K562 (cell line): Measurements from ENCODE around the gene LENG8. TPM values are rescaled to one million over a fixed set of nuclear protein-coding genes. Genes with fewer than 3 reads are reported as not detected.

Source experiments
- ATF1 ChIP-seq, 2 experiments: fragments of 450-650 bp in 1 of 2; IDR thresholded peaks; 2 replicates each; pipeline ENCODE4 v1.6.1; 2016; ENCODE audit warnings: missing compliant biosample characterization in 1 of 2, missing genetic modification characterization in 1 of 2
- GATA2 ChIP-seq: sonication (generic); formaldehyde crosslinking; IDR thresholded peaks from 2 replicates; pipeline ENCODE4 v1.4.0; 2020; ENCODE audit warnings: mild to moderate bottlenecking, missing genetic modification reagents
- HDAC8 ChIP-seq: fragments of 450-650 bp; IDR thresholded peaks from 2 replicates; pipeline ENCODE4 v1.6.1; 2016; ENCODE audit warnings: mild to moderate bottlenecking, missing genetic modification characterization, moderate library complexity, missing compliant biosample characterization
- MAFG ChIP-seq: fragments of 450-650 bp; conservative IDR thresholded peaks from 2 replicates; pipeline ENCODE4 v1.6.1; 2016; ENCODE audit warnings: missing genetic modification characterization, missing compliant biosample characterization
- NR3C1 ChIP-seq: sonication (generic); formaldehyde crosslinking; IDR thresholded peaks from 2 replicates; pipeline ENCODE4 v1.8.1; 2022; ENCODE audit warnings: missing genetic modification reagents
- PREB ChIP-seq: sonication (generic); formaldehyde crosslinking; IDR thresholded peaks from 2 replicates; pipeline ENCODE4 v1.8.1; 2023; ENCODE audit warnings: mild to moderate bottlenecking, missing genetic modification reagents
- TBP ChIP-seq: optimal IDR thresholded peaks from 2 replicates; pipeline ENCODE3; 2011; ENCODE audit warnings: low read depth, low read length, improper control_type of control experiment
- THRA ChIP-seq: fragments of 450-650 bp; IDR thresholded peaks from 2 replicates; pipeline ENCODE4 v1.6.1; 2017; ENCODE audit warnings: mild to moderate bottlenecking, moderate library complexity
- ZNF512 ChIP-seq: IDR thresholded peaks from 2 replicates; pipeline ENCODE4 v1.6.1; 2016; ENCODE audit warnings: missing genetic modification characterization, missing compliant biosample characterization
- polyA plus RNA-seq, 8 experiments: library from polyadenylated mRNA; depleted of rRNA in 4 of 8; stranded (reverse) in 5 of 8; unstranded in 3 of 8; fragments of >200 nt; fragmentation: Nextera tagmentation in 2 of 8; fragmentation: Illumina TruSeq in 1 of 8; extraction: Ambion mirVana in 2 of 8; extraction: Trizol in 1 of 8; gene quantifications; 2 replicates each; pipeline versions ENCODE4 v1.2.1 to v1.2.3, GENCODE V29; 2011 to 2014; ENCODE audit warnings: inconsistent platforms in 1 of 8, missing spikeins in 1 of 8
- total RNA-seq, 7 experiments: library from RNA; depleted of rRNA in 6 of 7; stranded (reverse); fragments of >200 nt in 6 of 7; fragmentation: Illumina TruSeq in 2 of 7; extraction: Trizol in 2 of 7; gene quantifications; 2 replicates each; pipeline versions ENCODE4 v1.2.1 to v1.2.3, GENCODE V29; 2011 to 2021; ENCODE audit warnings: low replicate concordance in 1 of 7
- TF ChIP-seq, protein P1 (sequence below), 2 experiments: IDR thresholded peaks in 1 of 2; conservative IDR thresholded peaks in 1 of 2; 2 replicates each; pipeline ENCODE4 v1.6.1; 2016; ENCODE audit warnings: low read depth in 2 of 2, mild to moderate bottlenecking in 1 of 2, missing compliant biosample characterization in 1 of 2, missing genetic modification characterization in 1 of 2, moderate library complexity in 1 of 2
- TF ChIP-seq, protein P2 (sequence below): fragments of 250-450 bp; sonication (Bioruptor Pico); IDR thresholded peaks from 2 replicates; pipeline ENCODE4 v1.5.0; 2021; ENCODE audit warnings: mild to moderate bottlenecking, borderline replicate concordance
- TF ChIP-seq, protein P3 (sequence below): sonication (generic); formaldehyde crosslinking; IDR thresholded peaks from 2 replicates; pipeline ENCODE4 v1.4.0; 2020; ENCODE audit warnings: mild to moderate bottlenecking, missing genetic modification reagents

The LENG8 gene
- total and polyA plus RNA-seq, 9 of the 15 experiments (the other 6 are each of a cell fraction or from before 2014, with no cell fraction given): 0.74 to 146 (median 28.1) TPM

DNA sequence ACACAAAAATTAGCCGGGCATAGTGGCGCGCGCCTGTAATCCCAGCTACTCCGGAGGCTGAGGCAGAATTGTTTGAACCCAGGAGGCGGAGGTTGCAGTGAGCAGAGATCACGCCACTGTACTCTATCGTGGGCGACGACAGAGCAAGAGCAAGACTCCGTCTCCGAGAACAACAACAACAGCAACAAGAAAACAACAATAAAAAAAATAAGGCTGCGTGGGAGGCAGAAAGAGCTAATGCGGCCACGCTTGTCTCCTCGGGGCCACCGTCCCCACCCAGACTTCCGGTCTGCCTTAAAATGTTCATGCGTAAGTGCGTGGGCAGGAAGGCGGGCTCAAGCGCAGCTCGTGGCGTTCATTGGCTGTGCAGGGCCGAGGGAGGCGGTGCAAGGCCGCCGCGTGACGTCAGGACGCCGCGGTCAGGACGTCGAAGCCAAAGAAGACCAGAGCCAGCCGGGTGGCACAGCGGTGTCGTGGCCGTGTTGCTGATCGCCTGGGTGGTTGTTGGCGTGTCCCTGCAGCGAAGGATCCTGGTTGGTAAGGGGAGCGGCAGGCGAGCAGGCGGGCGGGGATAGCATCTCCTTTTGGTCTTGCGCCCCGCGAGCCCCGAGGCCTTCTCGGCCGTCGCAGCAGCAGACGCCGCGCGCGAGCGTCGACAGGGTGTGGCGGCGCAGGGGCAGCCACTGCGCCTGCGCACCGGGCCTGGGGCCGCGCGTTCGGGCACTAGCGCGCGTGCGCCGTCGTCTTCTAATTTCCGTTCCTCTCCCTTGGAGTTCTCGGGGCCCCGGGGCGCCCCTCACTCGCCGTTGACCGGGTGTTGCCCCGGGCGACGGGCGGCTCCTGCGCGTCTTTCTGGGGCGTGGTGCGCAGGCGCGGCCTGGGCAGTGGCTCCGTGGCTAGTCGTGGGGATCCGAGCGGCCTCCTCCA lies at the start of gene LENG8 (continued):
- TF ChIP-seq, protein P1, sequence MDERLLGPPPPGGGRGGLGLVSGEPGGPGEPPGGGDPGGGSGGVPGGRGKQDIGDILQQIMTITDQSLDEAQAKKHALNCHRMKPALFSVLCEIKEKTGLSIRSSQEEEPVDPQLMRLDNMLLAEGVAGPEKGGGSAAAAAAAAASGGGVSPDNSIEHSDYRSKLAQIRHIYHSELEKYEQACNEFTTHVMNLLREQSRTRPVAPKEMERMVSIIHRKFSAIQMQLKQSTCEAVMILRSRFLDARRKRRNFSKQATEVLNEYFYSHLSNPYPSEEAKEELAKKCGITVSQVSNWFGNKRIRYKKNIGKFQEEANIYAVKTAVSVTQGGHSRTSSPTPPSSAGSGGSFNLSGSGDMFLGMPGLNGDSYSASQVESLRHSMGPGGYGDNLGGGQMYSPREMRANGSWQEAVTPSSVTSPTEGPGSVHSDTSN (CRISPR knock-in tag; IDR thresholded peaks at IDR 0.05; ENCODE audit: low read depth): no peak
- TF ChIP-seq, protein P1 (tag; conservative IDR thresholded peaks at IDR 0.05; ENCODE audit: low read depth): no peak
- peak; percentile 64; the same call in 1 of the 2 replicates for TF ChIP-seq NR3C1 (CRISPR knock-in tag)
- TF ChIP-seq GATA2: 0 out of 2 replicates have a peak, but pooled peaks have one; percentile 13
- TF ChIP-seq, protein P2, sequence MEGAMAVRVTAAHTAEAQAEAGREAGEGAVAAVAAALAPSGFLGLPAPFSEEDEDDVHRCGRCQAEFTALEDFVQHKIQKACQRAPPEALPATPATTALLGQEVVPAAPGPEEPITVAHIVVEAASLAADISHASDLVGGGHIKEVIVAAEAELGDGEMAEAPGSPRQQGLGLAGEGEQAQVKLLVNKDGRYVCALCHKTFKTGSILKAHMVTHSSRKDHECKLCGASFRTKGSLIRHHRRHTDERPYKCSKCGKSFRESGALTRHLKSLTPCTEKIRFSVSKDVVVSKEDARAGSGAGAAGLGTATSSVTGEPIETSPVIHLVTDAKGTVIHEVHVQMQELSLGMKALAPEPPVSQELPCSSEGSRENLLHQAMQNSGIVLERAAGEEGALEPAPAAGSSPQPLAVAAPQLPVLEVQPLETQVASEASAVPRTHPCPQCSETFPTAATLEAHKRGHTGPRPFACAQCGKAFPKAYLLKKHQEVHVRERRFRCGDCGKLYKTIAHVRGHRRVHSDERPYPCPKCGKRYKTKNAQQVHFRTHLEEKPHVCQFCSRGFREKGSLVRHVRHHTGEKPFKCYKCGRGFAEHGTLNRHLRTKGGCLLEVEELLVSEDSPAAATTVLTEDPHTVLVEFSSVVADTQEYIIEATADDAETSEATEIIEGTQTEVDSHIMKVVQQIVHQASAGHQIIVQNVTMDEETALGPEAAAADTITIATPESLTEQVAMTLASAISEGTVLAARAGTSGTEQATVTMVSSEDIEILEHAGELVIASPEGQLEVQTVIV (CRISPR knock-in tag): no peak
- TF ChIP-seq, protein P3, sequence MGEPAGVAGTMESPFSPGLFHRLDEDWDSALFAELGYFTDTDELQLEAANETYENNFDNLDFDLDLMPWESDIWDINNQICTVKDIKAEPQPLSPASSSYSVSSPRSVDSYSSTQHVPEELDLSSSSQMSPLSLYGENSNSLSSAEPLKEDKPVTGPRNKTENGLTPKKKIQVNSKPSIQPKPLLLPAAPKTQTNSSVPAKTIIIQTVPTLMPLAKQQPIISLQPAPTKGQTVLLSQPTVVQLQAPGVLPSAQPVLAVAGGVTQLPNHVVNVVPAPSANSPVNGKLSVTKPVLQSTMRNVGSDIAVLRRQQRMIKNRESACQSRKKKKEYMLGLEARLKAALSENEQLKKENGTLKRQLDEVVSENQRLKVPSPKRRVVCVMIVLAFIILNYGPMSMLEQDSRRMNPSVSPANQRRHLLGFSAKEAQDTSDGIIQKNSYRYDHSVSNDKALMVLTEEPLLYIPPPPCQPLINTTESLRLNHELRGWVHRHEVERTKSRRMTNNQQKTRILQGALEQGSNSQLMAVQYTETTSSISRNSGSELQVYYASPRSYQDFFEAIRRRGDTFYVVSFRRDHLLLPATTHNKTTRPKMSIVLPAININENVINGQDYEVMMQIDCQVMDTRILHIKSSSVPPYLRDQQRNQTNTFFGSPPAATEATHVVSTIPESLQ (CRISPR knock-in tag): peak; percentile 88; the same call in 1 of the 2 replicates
- TF ChIP-seq THRA: no peak
- peak; percentile 82 for TF ChIP-seq TBP
- 0 out of 2 replicates have a peak, but pooled peaks have one; percentile 49 for TF ChIP-seq HDAC8 (tag)
- no peak for TF ChIP-seq ZNF512 (tag)
- no peak; the same call in 1 of the 2 replicates for TF ChIP-seq MAFG (tag)
- no peak for TF ChIP-seq PREB (CRISPR knock-in tag)
- peak; percentile 65 for TF ChIP-seq ATF1 (CRISPR knock-in tag; IDR thresholded peaks at IDR 0.05)
- peak; percentile 99 for TF ChIP-seq ATF1 (tag; IDR thresholded peaks at IDR 0.05)
